Neutrophil (primary cell): ENCODE data around the gene ARMH4.

ENCODE experiments used
- H3K27ac ChIP-seq: fragments of 200-600 bp; sonication (generic); 2 replicates; pipeline ENCODE4 v1.5.1; 2016; ENCODE audit warnings: mild to moderate bottlenecking, moderate library complexity
- H3K27me3 ChIP-seq: fragments of 200-600 bp; sonication (generic); 2 replicates; pipeline ENCODE4 v1.6.0; 2016; ENCODE audit warnings: mild to moderate bottlenecking
- H3K36me3 ChIP-seq: fragments of 200-600 bp; sonication (generic); 2 replicates; pipeline ENCODE4 v1.5.1; 2017
- H3K4me1 ChIP-seq, 2 experiments: fragments of 200-600 bp in 1 of 2; sonication (generic) in 1 of 2; 1 replicate in 1 of 2; 2 replicates in 1 of 2; pipeline versions ENCODE4 v1.5.1 to v1.6.1; 2013 to 2016; ENCODE audit warnings: low read depth in 1 of 2, low read length in 1 of 2, mild to moderate bottlenecking in 1 of 2, moderate library complexity in 1 of 2; ENCODE audit not compliant: control insufficient read depth in 1 of 2, insufficient read depth in 1 of 2
- H3K4me3 ChIP-seq, 2 experiments: fragments of 200-600 bp in 1 of 2; sonication (generic) in 1 of 2; 1 replicate in 1 of 2; 2 replicates in 1 of 2; pipeline ENCODE4 v1.5.1; 2013 to 2016; ENCODE audit warnings: low read depth in 1 of 2, low read length in 1 of 2, mild to moderate bottlenecking in 1 of 2, moderate library complexity in 1 of 2
- H3K9me3 ChIP-seq: fragments of 200-600 bp; sonication (generic); 2 replicates; pipeline ENCODE4 v1.5.1; 2016
- TF ChIP-seq, protein P1 (sequence below): fragments of 200-600 bp; sonication (generic); IDR thresholded peaks from 2 replicates; pipeline ENCODE4 v1.5.1; 2016; ENCODE audit warnings: antibody characterized with exemption

Gene ARMH4

DNA sequence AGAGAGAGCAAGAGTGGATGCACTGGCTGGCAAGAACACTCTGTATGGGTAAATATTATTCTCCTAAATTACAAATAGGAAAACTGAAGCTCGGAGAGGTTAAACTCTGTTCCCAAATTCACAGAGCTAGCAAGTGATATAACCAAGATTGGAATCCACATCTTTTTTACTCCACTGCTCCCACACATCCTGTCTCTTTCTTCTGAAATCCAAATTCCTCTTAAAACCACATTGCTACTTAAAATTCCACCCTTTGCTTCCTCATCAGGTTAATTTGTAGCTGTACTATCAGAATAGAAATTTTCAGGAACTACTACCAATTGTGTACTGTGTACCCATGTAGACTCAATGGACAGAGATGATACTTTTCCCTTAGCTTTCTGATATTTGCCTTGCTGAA is 74.4 kb downstream of the ARMH4 start:
- H3K27me3 ChIP-seq = peaks cover 2% of the 10 kb centered on the region
- no peaks in the 10 kb centered on the region for H3K36me3 ChIP-seq
- H3K4me3 ChIP-seq = no peak overlapping the region
- TF ChIP-seq, protein P1, sequence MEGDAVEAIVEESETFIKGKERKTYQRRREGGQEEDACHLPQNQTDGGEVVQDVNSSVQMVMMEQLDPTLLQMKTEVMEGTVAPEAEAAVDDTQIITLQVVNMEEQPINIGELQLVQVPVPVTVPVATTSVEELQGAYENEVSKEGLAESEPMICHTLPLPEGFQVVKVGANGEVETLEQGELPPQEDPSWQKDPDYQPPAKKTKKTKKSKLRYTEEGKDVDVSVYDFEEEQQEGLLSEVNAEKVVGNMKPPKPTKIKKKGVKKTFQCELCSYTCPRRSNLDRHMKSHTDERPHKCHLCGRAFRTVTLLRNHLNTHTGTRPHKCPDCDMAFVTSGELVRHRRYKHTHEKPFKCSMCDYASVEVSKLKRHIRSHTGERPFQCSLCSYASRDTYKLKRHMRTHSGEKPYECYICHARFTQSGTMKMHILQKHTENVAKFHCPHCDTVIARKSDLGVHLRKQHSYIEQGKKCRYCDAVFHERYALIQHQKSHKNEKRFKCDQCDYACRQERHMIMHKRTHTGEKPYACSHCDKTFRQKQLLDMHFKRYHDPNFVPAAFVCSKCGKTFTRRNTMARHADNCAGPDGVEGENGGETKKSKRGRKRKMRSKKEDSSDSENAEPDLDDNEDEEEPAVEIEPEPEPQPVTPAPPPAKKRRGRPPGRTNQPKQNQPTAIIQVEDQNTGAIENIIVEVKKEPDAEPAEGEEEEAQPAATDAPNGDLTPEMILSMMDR = no peak
- H3K4me1 ChIP-seq = no peaks in the 10 kb centered on the region
- H3K27ac ChIP-seq = no peak overlapping the region
- H3K9me3 ChIP-seq = no peaks in the 10 kb centered on the region

DNA sequence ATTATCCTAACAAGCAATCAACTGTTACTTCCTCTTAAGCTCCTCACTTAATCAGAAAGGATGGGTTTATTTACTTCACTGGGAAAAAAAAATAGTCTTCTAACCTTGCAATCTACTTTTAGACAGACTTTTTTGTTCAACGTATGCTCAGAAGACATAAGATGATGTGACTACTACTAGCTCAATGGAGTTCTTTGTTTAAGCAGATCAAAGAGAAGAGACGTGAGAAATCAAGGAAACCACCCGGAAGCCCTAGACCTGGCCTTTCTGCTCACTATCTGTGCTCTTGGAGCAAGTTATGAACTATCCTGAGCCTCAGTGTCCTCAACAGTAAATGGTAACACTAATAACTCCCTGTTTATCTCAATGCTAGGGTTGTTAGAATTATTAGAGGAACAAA is 78.5 kb downstream of the ARMH4 start:
- H3K4me1 ChIP-seq = no peaks in the 10 kb centered on the region
- H3K9me3 ChIP-seq = no peaks in the 10 kb centered on the region
- no peak overlapping the region for H3K27ac ChIP-seq
- H3K4me3 ChIP-seq = no peak overlapping the region
- peaks cover 6% of the 10 kb centered on the region for H3K27me3 ChIP-seq
- TF ChIP-seq, protein P1 = no peak
- no peaks in the 10 kb centered on the region for H3K36me3 ChIP-seq

DNA sequence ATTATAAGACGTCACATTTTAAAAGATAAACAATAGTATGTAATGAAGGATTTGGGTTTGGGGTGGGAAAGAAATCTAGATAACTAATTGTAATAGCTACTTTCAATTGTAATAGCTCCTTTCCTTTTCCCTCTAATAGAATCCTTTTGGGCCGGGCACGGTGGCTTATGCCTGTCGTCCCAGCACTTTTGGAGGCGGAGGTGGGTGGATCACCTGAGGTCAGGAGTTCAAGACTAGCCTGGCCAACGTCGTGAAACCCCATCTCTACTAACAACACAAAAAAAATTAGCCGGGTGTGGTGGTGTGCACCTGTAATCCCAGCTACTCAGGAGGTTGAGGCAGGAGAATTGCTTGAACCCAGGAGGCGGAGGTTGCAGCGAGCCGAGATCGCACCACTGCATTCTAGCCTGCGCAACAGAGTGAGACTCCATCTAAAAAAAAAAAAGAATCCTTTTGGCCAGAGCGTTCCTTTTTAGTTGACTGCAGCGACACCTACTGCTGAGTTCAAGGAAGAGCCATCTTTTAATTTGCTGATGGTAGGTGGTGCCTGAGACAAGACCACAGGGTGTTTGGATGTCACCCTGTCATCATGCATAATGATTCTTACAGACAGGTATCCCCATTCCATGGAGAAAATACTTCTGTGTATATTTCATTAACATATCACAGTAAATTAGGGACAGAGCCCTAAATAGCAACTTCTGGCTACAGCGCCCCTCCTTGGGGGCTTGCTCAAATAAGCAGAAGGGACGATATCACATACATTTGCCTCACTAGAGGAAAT is 79.5 kb downstream of the ARMH4 start:
- TF ChIP-seq, protein P1 = no peak
- H3K36me3 ChIP-seq = no peaks in the 10 kb centered on the region
- H3K9me3 ChIP-seq = no peaks in the 10 kb centered on the region
- H3K4me1 ChIP-seq = no peaks in the 10 kb centered on the region
- peaks cover 6% of the 10 kb centered on the region for H3K27me3 ChIP-seq
- H3K27ac ChIP-seq = no peak overlapping the region
- no peak overlapping the region for H3K4me3 ChIP-seq

DNA sequence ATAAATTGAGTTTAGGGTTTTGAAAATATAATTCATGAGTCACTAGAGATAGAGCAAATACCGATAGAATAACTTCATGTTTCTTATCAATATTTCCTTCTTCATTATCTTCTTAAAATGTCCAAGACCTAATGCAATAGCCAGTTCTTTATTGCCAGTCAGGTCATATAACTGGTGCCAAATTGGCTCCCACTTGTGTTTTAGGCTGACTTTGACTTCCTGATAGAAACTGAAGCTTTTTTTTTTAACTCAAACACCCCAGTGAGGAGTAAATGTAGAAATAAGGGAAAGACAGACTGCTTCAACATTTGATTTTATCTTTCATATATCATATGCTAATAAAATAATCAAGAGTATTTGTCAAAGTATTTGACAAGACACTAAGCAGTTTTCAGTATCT is 80.7 kb downstream of the ARMH4 start:
- no peak overlapping the region for H3K27ac ChIP-seq
- H3K4me3 ChIP-seq = no peak overlapping the region
- H3K27me3 ChIP-seq = peaks cover 6% of the 10 kb centered on the region
- TF ChIP-seq, protein P1 = no peak
- no peaks in the 10 kb centered on the region for H3K9me3 ChIP-seq
- no peaks in the 10 kb centered on the region for H3K36me3 ChIP-seq
- no peaks in the 10 kb centered on the region for H3K4me1 ChIP-seq

DNA sequence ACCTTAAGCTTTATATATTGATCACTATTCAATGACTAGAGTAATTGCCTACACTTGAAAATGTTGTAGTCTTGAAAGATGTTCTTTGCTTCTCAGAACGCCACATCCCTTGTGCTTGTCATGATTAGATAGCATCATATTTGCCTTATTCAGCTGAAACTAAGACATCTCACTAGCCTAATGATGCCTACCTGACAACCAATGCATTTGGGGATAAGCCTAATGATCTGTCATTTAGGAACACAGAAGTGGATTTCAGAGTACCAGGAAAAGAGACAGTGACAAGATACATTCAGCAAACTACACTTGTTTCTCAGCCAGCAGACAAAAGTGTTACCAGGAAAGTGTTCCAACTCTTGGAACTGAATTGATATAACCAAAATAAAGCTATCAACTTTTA is 83.7 kb downstream of the ARMH4 start:
- TF ChIP-seq, protein P1 = no peak
- Histone ChIP-seq H3K27me3 (peaks cover 6% of the 10 kb centered on the region), H3K4me1 (no peaks in the 10 kb centered on the region), H3K9me3 (no peaks in the 10 kb centered on the region), H3K4me3 (no peak overlapping the region), H3K27ac (no peak overlapping the region), H3K36me3 (no peaks in the 10 kb centered on the region)
